AG04450 (cell line): ENCODE measurements around the gene RNF217. TPM values are rescaled to one million over a fixed set of nuclear protein-coding genes. Genes with fewer than 3 reads are reported as not detected.
"Not testable (repeated sequence)": the region's sequence is repeated elsewhere in the genome, so short reads cannot be mapped to it uniquely, and the experiment has no call there.

Source experiments
- CTCF ChIA-PET: fragments of 300-600, 350-600 bp; formaldehyde crosslinking; extraction: SDS; loops from one replicate; lab custom pipeline; 2022; ENCODE audit warnings: antibody characterized with exemption, inconsistent platforms; lab: Charles Lee
- POLR2A ChIA-PET: fragments of 350-600 bp; formaldehyde crosslinking; extraction: SDS; loops from one replicate; lab custom pipeline; 2021; ENCODE audit warnings: antibody characterized with exemption, inconsistent platforms; lab: Yijun Ruan, JAX
- DNase-seq: peaks from one replicate; pipeline ENCODE4 v3.0.0-alpha.2; 2011; ENCODE audit warnings: low read depth, low spot score
- H3K27ac ChIP-seq: one replicate; pipeline ENCODE4 v1.5.1; 2012; ENCODE audit warnings: low read depth, low read length, control low read depth
- H3K27me3 ChIP-seq: one replicate; pipeline ENCODE4 v1.6.0; 2012; ENCODE audit warnings: low read length; ENCODE audit not compliant: control insufficient read depth, insufficient read depth
- H3K4me3 ChIP-seq: 2 replicates; pipeline ENCODE4 v1.5.1; 2011; ENCODE audit warnings: mild to moderate bottlenecking, low read depth, low read length, control low read depth
- H3K9me3 ChIP-seq: 2 replicates; pipeline ENCODE4 v1.5.1; 2012; ENCODE audit warnings: low read length; ENCODE audit not compliant: control insufficient read depth, insufficient read depth
- CTCF ChIP-seq: IDR thresholded peaks from 2 replicates; pipeline ENCODE4 v1.5.1; 2011; ENCODE audit warnings: low read depth, low read length, control low read depth, inconsistent platforms
- polyA plus RNA-seq: library from polyadenylated mRNA; depleted of rRNA; stranded (reverse); fragments of >200 nt; gene quantifications from 2 replicates; pipeline ENCODE4 v1.2.3, GENCODE V29; 2011

The RNF217 gene
- polyA plus RNA-seq, 1 experiment, result 24.6 TPM

- POLR2A ChIA-PET, result no interaction called here
- CTCF ChIA-PET, result interaction anchor here (3.7 kb wide), 1 partner anchor 9 kb away, joined by 41 read pairs; no protein-coding TSS in a partner anchor
- no peak for TF ChIP-seq CTCF
- Histone ChIP-seq H3K4me3 (no peak overlapping the region), H3K27me3 (no peaks in the 10 kb centered on the region), H3K27ac (no peak overlapping the region), H3K9me3 (peaks cover 4% of the 10 kb centered on the region; the same call in 1 of the 2 replicates)
- DNase-seq, result no peak
These were observed 160.8 kb downstream of the RNF217 start for GRCh38 chr6:125123051-125123450.

- no peak overlapping the region for H3K27ac ChIP-seq
- DNase-seq, result no peak
- TF ChIP-seq CTCF, result no peak
- H3K4me3 ChIP-seq, result no peak overlapping the region
- no peaks in the 10 kb centered on the region for H3K27me3 ChIP-seq
- POLR2A ChIA-PET, result no interaction called here
- CTCF ChIA-PET, result interaction anchor here (1.1 to 3.7 kb wide), 3 partner anchors 9 to 253 kb away, joined by 3 to 41 read pairs (median 10); no protein-coding TSS in a partner anchor
- H3K9me3 ChIP-seq, result peaks cover 4% of the 10 kb centered on the region; the same call in 1 of the 2 replicates
These were observed 161.3 kb downstream of the RNF217 start for GRCh38 chr6:125123468-125124048.

GRCh38 chr6:125124049-125124669 lies 161.9 kb downstream of the RNF217 start:
- POLR2A ChIA-PET, result no interaction called here
- Histone ChIP-seq H3K27ac (no peak overlapping the region), H3K4me3 (no peak overlapping the region), H3K27me3 (no peaks in the 10 kb centered on the region), H3K9me3 (peaks cover 4% of the 10 kb centered on the region; the same call in 1 of the 2 replicates)
- TF ChIP-seq CTCF, result no peak
- no peak for DNase-seq
- CTCF ChIA-PET, result interaction anchor here (1.1 to 3.7 kb wide), 3 partner anchors 9 to 254 kb away, joined by 3 to 41 read pairs (median 10); no protein-coding TSS in a partner anchor

- H3K27me3 ChIP-seq, DNase-seq, H3K4me3 ChIP-seq, POLR2A ChIA-PET, H3K9me3 ChIP-seq, H3K27ac ChIP-seq: not testable (repeated sequence)
- CTCF ChIA-PET, result interaction anchor here (3.7 kb wide), 1 partner anchor 12 kb away, joined by 41 read pairs; no protein-coding TSS in a partner anchor
These were observed 163.6 kb downstream of the RNF217 start for GRCh38 chr6:125125856-125126255.

- Histone ChIP-seq H3K9me3 (peaks cover 4% of the 10 kb centered on the region; the same call in 1 of the 2 replicates), H3K27me3 (no peaks in the 10 kb centered on the region), H3K4me3 (no peak overlapping the region), H3K27ac (no peak overlapping the region)
- ChIA-PET CTCF (interaction anchor here (1.6 to 3.7 kb wide), 2 partner anchors 15 to 24 kb away, joined by 6 to 15 read pairs; partner anchors contain the start of gene TPD52L1), POLR2A (no interaction called here)
- DNase-seq, result no peak
- TF ChIP-seq CTCF, result no peak
These were observed 167.1 kb downstream of the RNF217 start for GRCh38 chr6:125129354-125129753.
